Sigmoid colon (tissue), 7 donors: ENCODE measurements around the gene ACO2. TPM values are rescaled to one million over a fixed set of nuclear protein-coding genes. Genes with fewer than 3 reads are reported as not detected.

ENCODE experiments used
- DNase-seq: peaks from one replicate; pipeline ENCODE4 v3.0.0-alpha.2; 2019
- H3K27ac ChIP-seq, 4 donors: fragments of 200-600 bp; sonication (generic); one replicate each; pipeline ENCODE4 v1.5.1; 2016 to 2019; ENCODE audit warnings: mild to moderate bottlenecking in 1 of 4
- H3K27me3 ChIP-seq, 3 donors: fragments of 200-600 bp; sonication (generic); one replicate each; pipeline ENCODE4 v1.5.1; 2019; ENCODE audit warnings: mild to moderate bottlenecking in 1 of 3
- H3K36me3 ChIP-seq, 4 donors: fragments of 200-600 bp; sonication (generic); one replicate each; pipeline ENCODE4 v1.5.1; 2016 to 2019
- H3K4me1 ChIP-seq, 4 donors: fragments of 200-600 bp; sonication (generic); one replicate each; pipeline ENCODE4 v1.5.1; 2017 to 2019
- H3K4me3 ChIP-seq, 4 donors: fragments of 200-600 bp; sonication (generic); one replicate each; pipeline ENCODE4 v1.5.1; 2017 to 2019; ENCODE audit warnings: mild to moderate bottlenecking in 2 of 4, moderate library complexity in 1 of 4
- H3K9me3 ChIP-seq, 4 donors: fragments of 200-600 bp in 3 of 4; sonication (generic) in 3 of 4; one replicate each; pipeline versions ENCODE4 v1.5.1 to v1.6.1; 2013 to 2019
- EP300 ChIP-seq, 4 donors: sonication (generic); formaldehyde crosslinking; IDR thresholded peaks; one replicate each; pipeline ENCODE4 v1.6.1; 2017; ENCODE audit warnings: antibody characterized with exemption in 4 of 4
- POLR2A ChIP-seq, 2 donors: fragments of 450-650 bp; IDR thresholded peaks; one replicate each; pipeline ENCODE4 v1.6.1; 2016; ENCODE audit warnings: antibody characterized with exemption in 2 of 2, mild to moderate bottlenecking in 2 of 2, moderate library complexity in 2 of 2
- POLR2AphosphoS5 ChIP-seq, 4 donors: sonication (generic); formaldehyde crosslinking; IDR thresholded peaks; one replicate each; pipeline ENCODE4 v1.6.1; 2017; ENCODE audit warnings: antibody characterized with exemption in 4 of 4
- WGBS, 2 donors: extraction: QIAGEN DNeasy Blood & Tissue Kit; methylation state at CpG; one replicate each; pipeline ENCODE4 v1.1.7; 2013; 5-methylcytosine and 5-hydroxymethylcytosine counted together
- intact Hi-C: fragments of 100-400 bp; cut with DNase I; formaldehyde crosslinking; loops from one replicate; pipeline ENCODE4 v1.15.1; 2023
- polyA plus RNA-seq, 3 donors: library from polyadenylated mRNA; stranded (reverse); fragments of 200-250 nt; gene quantifications; one replicate each; pipeline ENCODE4 v1.2.3, GENCODE V29; 2013
- total RNA-seq, 4 donors: library from RNA; depleted of rRNA; stranded (reverse); fragments of >200 nt; gene quantifications; one replicate each; pipeline ENCODE4 v1.1.0, GENCODE V29; 2016
- TF ChIP-seq, protein P1 (sequence below), 4 experiments: fragments of 450-650 bp in 3 of 4; fragments of 200-600 bp in 1 of 4; IDR thresholded peaks; one replicate each; pipeline ENCODE4 v1.5.1; 2016 to 2019; ENCODE audit warnings: antibody characterized with exemption in 4 of 4, mild to moderate bottlenecking in 3 of 4, moderate library complexity in 2 of 4
- donor health status: healthy with polysubstance abuse.
- donor health status: Bipolar disorder and iron deficiency.
- donor health status: healthy.

Gene ACO2
- total and polyA plus RNA-seq, 7 donors = 67.3 to 157 (median 90.3) TPM

DNA sequence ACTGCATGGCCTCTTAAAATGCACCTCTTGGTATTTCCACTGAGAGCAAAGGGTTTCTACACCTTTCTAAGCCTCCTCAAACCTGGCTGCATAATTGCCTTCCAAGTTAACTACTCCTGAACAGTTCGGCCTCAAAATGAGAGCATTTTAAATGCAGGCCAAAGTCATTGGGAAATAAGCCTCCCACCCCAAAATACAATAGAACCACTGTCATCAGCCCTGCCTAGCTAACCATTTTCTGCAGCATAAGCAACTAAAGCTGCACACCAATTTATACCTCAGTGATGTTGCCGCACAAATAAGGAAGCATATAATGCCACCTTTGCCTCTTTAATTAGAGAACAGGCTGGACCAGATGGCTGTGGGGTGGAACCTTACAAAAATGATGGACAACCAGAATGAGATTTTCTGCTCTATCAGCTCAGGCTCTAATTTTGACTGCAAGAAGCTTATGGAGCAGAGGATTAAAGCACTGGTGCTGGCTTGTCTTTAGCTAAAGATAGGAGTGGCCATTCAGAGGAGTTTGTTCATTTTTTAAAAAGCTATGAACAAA, 26.6 kb upstream of the ACO2 start:
- H3K9me3 ChIP-seq = no peaks in the 10 kb centered on the region
- intact Hi-C loops = no loop called here
- DNase-seq = no peak
- no peak for TF ChIP-seq POLR2A (IDR thresholded peaks at IDR 0.05)
- no peak for TF ChIP-seq POLR2AphosphoS5 (IDR thresholded peaks at IDR 0.05)
- TF ChIP-seq, protein P1, sequence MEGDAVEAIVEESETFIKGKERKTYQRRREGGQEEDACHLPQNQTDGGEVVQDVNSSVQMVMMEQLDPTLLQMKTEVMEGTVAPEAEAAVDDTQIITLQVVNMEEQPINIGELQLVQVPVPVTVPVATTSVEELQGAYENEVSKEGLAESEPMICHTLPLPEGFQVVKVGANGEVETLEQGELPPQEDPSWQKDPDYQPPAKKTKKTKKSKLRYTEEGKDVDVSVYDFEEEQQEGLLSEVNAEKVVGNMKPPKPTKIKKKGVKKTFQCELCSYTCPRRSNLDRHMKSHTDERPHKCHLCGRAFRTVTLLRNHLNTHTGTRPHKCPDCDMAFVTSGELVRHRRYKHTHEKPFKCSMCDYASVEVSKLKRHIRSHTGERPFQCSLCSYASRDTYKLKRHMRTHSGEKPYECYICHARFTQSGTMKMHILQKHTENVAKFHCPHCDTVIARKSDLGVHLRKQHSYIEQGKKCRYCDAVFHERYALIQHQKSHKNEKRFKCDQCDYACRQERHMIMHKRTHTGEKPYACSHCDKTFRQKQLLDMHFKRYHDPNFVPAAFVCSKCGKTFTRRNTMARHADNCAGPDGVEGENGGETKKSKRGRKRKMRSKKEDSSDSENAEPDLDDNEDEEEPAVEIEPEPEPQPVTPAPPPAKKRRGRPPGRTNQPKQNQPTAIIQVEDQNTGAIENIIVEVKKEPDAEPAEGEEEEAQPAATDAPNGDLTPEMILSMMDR (IDR thresholded peaks at IDR 0.05) = no peak
- no peak for TF ChIP-seq EP300 (IDR thresholded peaks at IDR 0.05)
- H3K4me3 ChIP-seq = no peak overlapping the region
- peaks cover 0 to 26% (median 5%) of the 10 kb centered on the region in 4 donors for H3K36me3 ChIP-seq
- no peaks in the 10 kb centered on the region for H3K27me3 ChIP-seq
- peak overlapping the region; percentile 97 to 99 (median 98) for H3K27ac ChIP-seq
- H3K4me1 ChIP-seq = peaks cover 0 to 49% (median 45%) of the 10 kb centered on the region in 4 donors
- 22 to 68% methylated on average over 2 of the region's 2 CpGs for WGBS, 2 donors

DNA sequence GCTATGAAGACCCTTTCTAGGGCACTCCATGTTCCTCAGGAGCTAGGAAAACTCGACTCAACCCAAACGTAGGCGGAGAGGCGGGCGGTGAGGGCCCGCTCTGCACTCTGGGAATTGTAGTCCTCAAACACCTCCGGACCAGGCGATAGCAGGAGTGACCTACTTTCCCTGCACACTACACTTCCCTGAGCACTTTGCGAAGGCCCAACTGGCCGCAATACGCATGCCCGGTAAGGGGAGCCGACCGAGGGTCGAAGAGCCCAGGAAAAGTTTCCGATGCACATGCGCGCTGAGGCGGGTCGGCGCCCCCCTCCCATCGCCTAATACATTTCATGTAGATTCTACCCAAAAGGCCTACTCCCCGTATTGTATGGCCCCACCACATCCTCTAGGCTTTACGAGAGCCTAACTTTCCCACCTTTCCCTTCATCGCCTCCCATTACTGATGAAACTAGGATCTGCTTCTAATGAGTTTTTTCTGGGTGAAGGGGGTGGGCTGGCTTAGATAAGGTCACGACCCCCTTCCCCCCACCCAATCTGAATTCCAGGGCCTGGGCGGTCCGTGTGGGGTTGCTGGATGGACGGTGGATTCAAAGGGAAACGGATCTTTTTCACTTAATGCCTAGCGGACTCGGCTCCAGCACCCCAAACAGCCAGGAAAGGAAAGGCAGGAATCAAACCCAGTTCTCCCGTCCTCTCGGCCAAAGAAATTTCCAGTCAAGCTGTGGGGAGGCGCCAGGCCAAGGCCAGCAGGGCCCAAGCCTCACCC, 24.4 kb upstream of the ACO2 start:
- H3K9me3 ChIP-seq = no peaks in the 10 kb centered on the region
- TF ChIP-seq POLR2A (IDR thresholded peaks at IDR 0.05) (peak; percentile 47 to 48), POLR2AphosphoS5 (IDR thresholded peaks at IDR 0.05) (peak; percentile 79 to 94 (median 86)), EP300 (IDR thresholded peaks at IDR 0.05) (peak in 1 of 4 donors; percentile 35)
- TF ChIP-seq, protein P1 (IDR thresholded peaks at IDR 0.05) = no peak
- DNase-seq = peak; percentile 97
- peak overlapping the region; percentile 89 to 99 (median 98) for H3K4me3 ChIP-seq
- peaks cover 0 to 47% (median 39%) of the 10 kb centered on the region in 4 donors for H3K4me1 ChIP-seq
- peak overlapping the region; percentile 97 to 99 (median 98) for H3K27ac ChIP-seq
- WGBS, 2 donors = 0 to 1% methylated on average over 35 of the region's 35 CpGs
- intact Hi-C loops = no loop called here
- H3K36me3 ChIP-seq = peaks cover 0 to 23% (median 3%) of the 10 kb centered on the region in 4 donors
- H3K27me3 ChIP-seq = no peaks in the 10 kb centered on the region

DNA sequence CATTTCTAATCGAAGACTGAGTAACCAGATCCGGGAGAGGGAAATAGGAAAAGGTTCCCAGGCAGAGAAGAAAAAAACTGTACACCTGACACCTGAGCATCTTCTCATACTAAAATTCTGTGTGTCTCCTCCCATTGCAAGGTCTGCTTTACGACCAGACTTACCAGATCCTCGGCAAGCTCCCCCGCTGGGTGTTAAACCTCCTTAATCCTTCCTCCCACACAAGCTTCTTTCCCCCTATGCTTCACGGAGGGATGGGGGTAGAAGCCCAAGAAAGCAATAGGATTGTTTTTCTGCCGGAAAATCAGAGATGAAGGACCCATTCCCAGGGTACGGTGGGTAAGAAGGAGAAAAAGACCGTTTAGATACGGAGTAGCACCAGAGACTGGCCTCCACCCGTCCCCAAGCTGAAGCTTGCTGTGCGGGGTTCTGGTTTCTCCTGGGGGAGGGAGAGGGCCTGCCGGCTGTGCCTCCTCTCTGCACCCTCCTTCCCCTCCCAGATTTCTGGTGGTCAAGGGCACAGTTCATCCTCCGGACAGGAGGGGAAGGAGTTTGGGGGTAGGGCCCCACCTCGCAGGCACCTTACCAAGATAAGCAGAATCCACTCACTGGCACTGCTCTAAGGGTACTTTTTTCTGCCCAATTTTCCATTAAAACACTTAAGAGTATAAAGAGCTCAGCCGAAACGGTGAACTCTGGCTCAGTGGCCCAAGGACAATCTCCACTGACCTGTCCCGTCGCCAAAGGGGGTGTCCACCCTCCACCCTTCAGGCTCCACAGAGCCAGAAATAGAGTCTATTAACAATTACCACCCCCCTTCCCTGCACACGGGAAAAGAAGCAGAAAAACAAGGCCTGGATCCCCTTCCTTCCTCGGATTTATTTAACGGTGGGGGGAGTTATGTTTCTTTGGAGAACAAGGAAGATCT, 23.5 kb upstream of the ACO2 start:
- 0% methylated on average over 22 of the region's 22 CpGs for WGBS, 2 donors
- TF ChIP-seq POLR2AphosphoS5 (IDR thresholded peaks at IDR 0.05) (peak in 2 of 4 donors; percentile 12 to 41), POLR2A (IDR thresholded peaks at IDR 0.05) (no peak)
- TF ChIP-seq, protein P1 (IDR thresholded peaks at IDR 0.05) = no peak

DNA sequence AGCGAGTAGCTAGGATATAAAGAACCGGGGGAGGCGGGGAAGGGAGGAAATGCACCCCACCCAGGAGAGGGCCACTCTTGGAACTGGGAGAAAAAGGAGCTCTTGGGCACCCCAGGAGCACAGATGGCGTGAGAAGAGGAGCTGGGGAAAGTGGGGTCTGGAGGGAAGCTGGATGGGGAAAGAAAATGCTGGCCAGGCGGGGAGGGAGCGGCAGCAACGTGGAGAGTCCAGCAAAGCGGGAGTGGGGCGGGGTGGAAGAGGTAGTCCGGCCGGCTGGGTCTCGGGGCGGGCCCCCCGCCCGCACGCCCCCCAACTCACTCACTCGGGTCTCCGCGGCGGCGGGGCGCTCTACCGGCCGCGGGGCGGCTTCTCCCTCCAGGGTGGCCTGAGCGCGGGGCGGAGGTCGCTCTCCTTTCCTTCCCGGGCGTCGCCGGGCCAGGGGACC, 22.8 kb upstream of the ACO2 start:
- H3K36me3 ChIP-seq = peaks cover 0 to 17% (median 3%) of the 10 kb centered on the region in 4 donors
- H3K9me3 ChIP-seq = no peaks in the 10 kb centered on the region
- 0 to 1% methylated on average over 34 of the region's 34 CpGs for WGBS, 2 donors
- DNase-seq = peak; percentile 76
- intact Hi-C loops = loop anchor here (1.0 to 2.0 kb wide), 2 partner anchors 23 to 43 kb away; partner anchors contain the start of gene ACO2
- H3K4me3 ChIP-seq = peak overlapping the region; percentile 89 to 99 (median 98)
- peak overlapping the region; percentile 97 to 99 (median 98) for H3K27ac ChIP-seq
- TF ChIP-seq, protein P1 (IDR thresholded peaks at IDR 0.05) = no peak
- TF ChIP-seq EP300 (IDR thresholded peaks at IDR 0.05) (no peak), POLR2AphosphoS5 (IDR thresholded peaks at IDR 0.05) (no peak), POLR2A (IDR thresholded peaks at IDR 0.05) (no peak)
- H3K4me1 ChIP-seq = peaks cover 0 to 33% (median 29%) of the 10 kb centered on the region in 4 donors
- no peaks in the 10 kb centered on the region for H3K27me3 ChIP-seq

More for the DNA sequence above, 23.5 kb upstream of the ACO2 start:
- Histone ChIP-seq H3K4me1 (peaks cover 0 to 40% (median 34%) of the 10 kb centered on the region in 4 donors), H3K4me3 (peak overlapping the region; percentile 89 to 99 (median 98)), H3K36me3 (peaks cover 0 to 23% (median 3%) of the 10 kb centered on the region in 4 donors), H3K9me3 (no peaks in the 10 kb centered on the region), H3K27ac (peak overlapping the region; percentile 97 to 99 (median 98)), H3K27me3 (no peaks in the 10 kb centered on the region)
- peak; percentile 76 for DNase-seq
- intact Hi-C loops = loop anchor here (1.0 to 2.0 kb wide), 2 partner anchors 24 to 43 kb away; partner anchors contain the start of gene ACO2
